Kidney (tissue), 14 donors: Measurements from ENCODE around the gene USP2. TPM values are rescaled to one million over a fixed set of nuclear protein-coding genes. Genes with fewer than 3 reads are reported as not detected.
A peak's percentile ranks its signal among the peaks of the same experiment; 100 is the strongest.

Experiments used
- DNase-seq, 5 donors: peaks; one replicate each; pipeline ENCODE4 v3.0.0-alpha.2; 2013 to 2020
- FAIRE-seq: peaks from 2 replicates; lab custom pipeline; 2012; peaks lifted over from hg19 to GRCh38; lab: Jason Lieb, UNC
- H3K27ac ChIP-seq, 2 donors: one replicate each; pipeline ENCODE4 v1.7.0; 2013; ENCODE audit warnings: low read depth in 2 of 2, low read length in 2 of 2, inconsistent platforms in 1 of 2
- H3K27me3 ChIP-seq: one replicate; pipeline ENCODE4 v1.7.1; 2013; ENCODE audit warnings: low read length, inconsistent platforms; ENCODE audit not compliant: control insufficient read depth, insufficient read depth
- H3K36me3 ChIP-seq, 3 donors: one replicate each; pipeline versions ENCODE4 v1.7.0 to v1.7.1; 2013; ENCODE audit warnings: low read length in 3 of 3, control low read depth in 1 of 3, inconsistent platforms in 1 of 3; ENCODE audit not compliant: insufficient read depth in 3 of 3, control insufficient read depth in 2 of 3
- H3K4me1 ChIP-seq, 3 donors: one replicate each; pipeline versions ENCODE4 v1.7.0 to v1.7.1; 2013; ENCODE audit warnings: low read length in 3 of 3, inconsistent platforms in 1 of 3, low read depth in 1 of 3; ENCODE audit not compliant: control insufficient read depth in 2 of 3, insufficient read depth in 2 of 3
- H3K4me3 ChIP-seq, 3 donors: one replicate each; pipeline versions ENCODE4 v1.7.0 to v1.8.1; 2013; ENCODE audit warnings: low read length in 3 of 3, control low read depth in 1 of 3, inconsistent platforms in 1 of 3
- H3K9ac ChIP-seq, 3 donors: one replicate each; pipeline versions ENCODE4 v1.7.0 to v1.7.1; 2013; ENCODE audit warnings: low read length in 3 of 3, control low read depth in 1 of 3, inconsistent platforms in 1 of 3
- H3K9me3 ChIP-seq, 3 donors: one replicate each; pipeline versions ENCODE4 v1.7.0 to v1.7.1; 2013; ENCODE audit warnings: low read length in 3 of 3, control low read depth in 1 of 3, inconsistent platforms in 1 of 3; ENCODE audit not compliant: control insufficient read depth in 2 of 3, insufficient read depth in 1 of 3
- CTCF ChIP-seq: IDR thresholded peaks from 3 replicates; pipeline ENCODE4 v1.5.1; 2012; ENCODE audit warnings: mild to moderate bottlenecking, moderate library complexity, borderline replicate concordance; ENCODE audit not compliant: insufficient read depth; ENCODE audit errors: extremely low read depth
- intact Hi-C: fragments of 100-400 bp; cut with DNase I; formaldehyde crosslinking; loops from one replicate; pipeline ENCODE4 v1.11.1; 2022
- polyA plus RNA-seq: library from polyadenylated mRNA; stranded (reverse); fragments of 350-450 nt; fragmentation: Illumina TruSeq; extraction: RNeasy Lipid Tissue Mini Kit (QIAGEN cat#74804); gene quantifications from one replicate; pipeline ENCODE4 v1.2.3, GENCODE V29; 2014; ENCODE audit warnings: low read depth, low replicate concordance; ENCODE audit not compliant: insufficient read depth
- total RNA-seq: library from RNA; stranded (reverse); fragmentation: NEBNext Ultra II Directional; extraction: Animal tissue kit (Norgen Biotek cat#: 25700); gene quantifications from one replicate; pipeline ENCODE4 v1.2.1, GENCODE V29; 2021
- donor health status: control.
- donor health status: control.
- donor health status: control.
- donor health status: control.
- donor health status: control.
- donor health status: DM: yes; HTN: yes; CAD: no.
- donor health status: Normal renal cell carcinoma (clear cell type).

The USP2 gene
- total and polyA plus RNA-seq, 2 donors from 2014 or later, result 30.4 to 57.6 TPM

GRCh38 chr11:119307974-119308373, 73.5 kb downstream of the USP2 start:
- H3K27me3 ChIP-seq, result no peaks in the 10 kb centered on the region
- no peaks in the 10 kb centered on the region for H3K4me1 ChIP-seq
- no peaks in the 10 kb centered on the region for H3K9me3 ChIP-seq
- H3K4me3 ChIP-seq, result no peak overlapping the region
- FAIRE-seq, result no peak
- no peak for TF ChIP-seq CTCF
- intact Hi-C loops, result no loop called here
- no peak overlapping the region for H3K9ac ChIP-seq
- no peak for DNase-seq
- no peak overlapping the region for H3K27ac ChIP-seq
- H3K36me3 ChIP-seq, result peaks cover 0 to 4% (median 3%) of the 10 kb centered on the region in 3 donors

DNA sequence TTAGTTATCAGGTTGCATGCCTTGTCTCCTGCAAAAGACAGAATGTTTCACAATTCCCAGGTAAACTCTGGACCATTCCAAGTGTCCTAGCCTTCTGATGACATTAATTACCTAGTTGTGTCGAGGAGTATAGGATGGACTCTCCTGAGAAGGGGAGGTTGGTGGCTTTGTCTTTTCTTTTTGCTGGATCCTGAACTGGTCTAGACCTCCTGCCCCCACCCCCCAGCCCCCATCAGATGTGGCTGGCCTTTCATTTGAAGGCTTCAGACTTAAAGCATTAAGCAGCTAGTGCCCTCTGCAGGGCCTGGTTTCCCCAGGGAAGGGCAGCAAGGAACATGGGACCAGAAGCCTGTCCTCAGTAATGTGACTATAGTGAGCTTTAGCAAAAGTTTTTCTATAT, 74.3 kb downstream of the USP2 start:
- FAIRE-seq (no peak), DNase-seq (peak in 1 of 5 donors; percentile 24)
- intact Hi-C loops, result no loop called here
- peaks cover 0 to 4% (median 3%) of the 10 kb centered on the region in 3 donors for H3K36me3 ChIP-seq
- no peaks in the 10 kb centered on the region for H3K27me3 ChIP-seq
- no peak overlapping the region for H3K9ac ChIP-seq
- H3K27ac ChIP-seq, result no peak overlapping the region
- no peak for TF ChIP-seq CTCF
- H3K4me3 ChIP-seq, result no peak overlapping the region
- no peaks in the 10 kb centered on the region for H3K4me1 ChIP-seq
- H3K9me3 ChIP-seq, result no peaks in the 10 kb centered on the region

DNA sequence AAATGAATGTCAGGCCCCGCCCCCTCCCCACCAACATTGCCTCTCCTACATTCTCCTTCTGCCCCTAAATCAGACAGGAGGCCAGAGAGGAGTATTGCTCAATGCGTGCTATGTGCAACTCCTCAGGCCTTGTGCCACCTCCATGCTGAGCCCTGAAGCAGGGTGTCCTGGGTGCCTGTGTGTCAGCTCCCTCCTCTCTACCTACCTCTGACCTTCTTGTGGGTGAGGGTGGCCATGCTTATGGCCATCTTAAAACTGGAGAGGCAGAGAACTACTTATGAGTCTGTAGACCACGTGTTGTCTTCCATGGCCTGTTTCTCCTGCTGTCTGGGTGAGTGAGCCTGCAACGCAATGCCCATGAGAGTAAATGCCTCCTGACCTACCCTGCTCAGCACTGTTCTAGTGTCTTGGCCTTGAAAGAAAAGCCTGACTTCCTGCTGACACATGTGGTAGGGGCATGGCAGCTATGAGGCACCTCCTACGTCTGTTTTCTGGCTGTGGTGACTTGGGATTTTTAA, 75.1 kb downstream of the USP2 start:
- Histone ChIP-seq H3K9ac (no peak overlapping the region), H3K27ac (no peak overlapping the region), H3K36me3 (peaks cover 1 to 5% (median 4%) of the 10 kb centered on the region in 3 donors), H3K27me3 (no peaks in the 10 kb centered on the region), H3K4me3 (no peak overlapping the region), H3K4me1 (no peaks in the 10 kb centered on the region), H3K9me3 (no peaks in the 10 kb centered on the region)
- DNase-seq, result no peak
- intact Hi-C loops, result no loop called here
- TF ChIP-seq CTCF, result no peak
- no peak for FAIRE-seq
